PFSK-1 (cell line): ENCODE measurements around the gene VASH1.

ENCODE experiments used
- FOXP2 ChIP-seq: optimal IDR thresholded peaks from 2 replicates; pipeline ENCODE3; 2011; ENCODE audit warnings: borderline replicate concordance, control low read depth, inconsistent platforms; ENCODE audit not compliant: insufficient read depth; ENCODE audit errors: extremely low read length, extremely low read depth
- POLR2AphosphoS5 ChIP-seq: IDR thresholded peaks from 2 replicates; pipeline ENCODE4 v1.6.1; 2012; ENCODE audit warnings: low read depth, mild to moderate bottlenecking, control low read depth, low read length, moderate library complexity
- REST ChIP-seq, 2 experiments: IDR thresholded peaks; 2 replicates each; pipeline versions ENCODE4 v1.6.1 to v1.8.0; 2011 to 2012; ENCODE audit warnings: low read depth in 2 of 2, low read length in 2 of 2, control low read depth in 1 of 2, inconsistent platforms in 1 of 2, mild to moderate bottlenecking in 1 of 2, moderate library complexity in 1 of 2; ENCODE audit not compliant: insufficient read depth in 1 of 2
- SIN3A ChIP-seq: IDR thresholded peaks from 2 replicates; pipeline ENCODE4 v1.6.1; 2012; ENCODE audit warnings: mild to moderate bottlenecking, low read length, moderate library complexity, borderline replicate concordance; ENCODE audit not compliant: insufficient read depth
- TAF1 ChIP-seq: IDR thresholded peaks from 2 replicates; pipeline ENCODE4 v1.6.1; 2012; ENCODE audit warnings: low read length, control low read depth, borderline replicate concordance; ENCODE audit not compliant: insufficient read depth

VASH1 gene

GRCh38 chr14:76808011-76808410 is 46.7 kb downstream of the VASH1 start:
- TF ChIP-seq REST (IDR thresholded peaks at IDR 0.05; ENCODE audit: insufficient read depth in 1 of 2, low read depth in 2 of 2, low read length in 2 of 2) (no peak), TAF1 (no peak), SIN3A (no peak)

- TF ChIP-seq POLR2AphosphoS5 (no peak), REST (IDR thresholded peaks at IDR 0.05; ENCODE audit: insufficient read depth in 1 of 2, low read depth in 2 of 2, low read length in 2 of 2) (no peak), TAF1 (no peak), SIN3A (no peak), FOXP2 (no peak)
These were observed 47.7 kb downstream of the VASH1 start for GRCh38 chr14:76808990-76809389.

DNA sequence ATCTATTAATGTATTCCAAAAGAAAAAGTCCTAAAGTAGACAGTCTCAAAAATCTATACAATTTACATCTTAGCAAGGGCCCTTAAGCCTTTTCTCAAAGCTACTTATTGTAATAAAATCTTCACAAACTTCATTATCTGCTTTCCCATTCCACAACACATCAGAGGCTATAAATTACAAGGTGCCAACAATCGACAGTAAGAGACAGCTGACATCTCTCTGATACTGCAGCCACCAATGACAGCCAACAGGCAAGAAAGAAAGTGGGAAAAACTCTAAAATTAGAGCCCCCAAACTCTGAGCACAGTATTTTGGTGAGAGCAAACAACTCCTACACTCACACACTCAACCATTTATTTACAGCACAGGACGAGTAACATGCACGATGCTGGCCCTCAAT is 49.3 kb downstream of the VASH1 start:
- TF ChIP-seq REST (IDR thresholded peaks at IDR 0.05; ENCODE audit: insufficient read depth in 1 of 2, low read depth in 2 of 2, low read length in 2 of 2) (no peak), FOXP2 (no peak), POLR2AphosphoS5 (no peak), SIN3A (no peak), TAF1 (no peak)

- TF ChIP-seq FOXP2 (no peak), TAF1 (no peak), SIN3A (no peak), REST (IDR thresholded peaks at IDR 0.05; ENCODE audit: insufficient read depth in 1 of 2, low read depth in 2 of 2, low read length in 2 of 2) (no peak), POLR2AphosphoS5 (no peak)
These were observed 49.7 kb downstream of the VASH1 start for GRCh38 chr14:76810953-76811400.

DNA sequence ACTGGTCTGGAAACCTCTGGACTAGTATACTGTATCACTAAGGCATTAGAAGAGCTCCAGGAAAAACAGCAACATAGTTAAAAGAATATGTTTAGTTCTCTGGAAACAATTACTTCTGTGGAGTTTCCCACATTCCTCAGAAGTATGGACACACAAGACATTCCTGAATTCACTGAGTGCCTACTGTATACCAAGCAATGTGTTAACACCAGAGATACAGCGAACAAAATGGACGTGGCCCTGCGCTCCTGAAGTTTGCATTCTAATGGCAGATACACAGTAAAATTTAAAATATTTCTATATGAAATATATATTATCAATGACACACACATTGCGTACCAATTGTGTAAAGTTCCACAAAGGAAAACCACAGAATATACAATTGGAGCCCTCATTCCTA is 50.3 kb downstream of the VASH1 start:
- no peak for TF ChIP-seq REST (IDR thresholded peaks at IDR 0.05; ENCODE audit: insufficient read depth in 1 of 2, low read depth in 2 of 2, low read length in 2 of 2)
- no peak for TF ChIP-seq FOXP2
- TF ChIP-seq TAF1, result no peak
- TF ChIP-seq POLR2AphosphoS5, result no peak
- TF ChIP-seq SIN3A, result no peak
